Erythroblast (primary cell): ENCODE measurements around the gene DYNLT4.

Source experiments
- DNase-seq, 2 experiments: peaks; one replicate each; lab custom pipeline; 2025; lab: John Stamatoyannopoulos, UW
- GATA1 ChIP-seq: IDR thresholded peaks from 2 replicates; pipeline ENCODE4 v1.6.1; 2011; ENCODE audit warnings: low read depth, mild to moderate bottlenecking, control low read depth, low read length, moderate library complexity
- POLR2A ChIP-seq: IDR thresholded peaks from 2 replicates; pipeline ENCODE4 v1.6.1; 2011; ENCODE audit warnings: mild to moderate bottlenecking, low read length

Gene DYNLT4

DNA sequence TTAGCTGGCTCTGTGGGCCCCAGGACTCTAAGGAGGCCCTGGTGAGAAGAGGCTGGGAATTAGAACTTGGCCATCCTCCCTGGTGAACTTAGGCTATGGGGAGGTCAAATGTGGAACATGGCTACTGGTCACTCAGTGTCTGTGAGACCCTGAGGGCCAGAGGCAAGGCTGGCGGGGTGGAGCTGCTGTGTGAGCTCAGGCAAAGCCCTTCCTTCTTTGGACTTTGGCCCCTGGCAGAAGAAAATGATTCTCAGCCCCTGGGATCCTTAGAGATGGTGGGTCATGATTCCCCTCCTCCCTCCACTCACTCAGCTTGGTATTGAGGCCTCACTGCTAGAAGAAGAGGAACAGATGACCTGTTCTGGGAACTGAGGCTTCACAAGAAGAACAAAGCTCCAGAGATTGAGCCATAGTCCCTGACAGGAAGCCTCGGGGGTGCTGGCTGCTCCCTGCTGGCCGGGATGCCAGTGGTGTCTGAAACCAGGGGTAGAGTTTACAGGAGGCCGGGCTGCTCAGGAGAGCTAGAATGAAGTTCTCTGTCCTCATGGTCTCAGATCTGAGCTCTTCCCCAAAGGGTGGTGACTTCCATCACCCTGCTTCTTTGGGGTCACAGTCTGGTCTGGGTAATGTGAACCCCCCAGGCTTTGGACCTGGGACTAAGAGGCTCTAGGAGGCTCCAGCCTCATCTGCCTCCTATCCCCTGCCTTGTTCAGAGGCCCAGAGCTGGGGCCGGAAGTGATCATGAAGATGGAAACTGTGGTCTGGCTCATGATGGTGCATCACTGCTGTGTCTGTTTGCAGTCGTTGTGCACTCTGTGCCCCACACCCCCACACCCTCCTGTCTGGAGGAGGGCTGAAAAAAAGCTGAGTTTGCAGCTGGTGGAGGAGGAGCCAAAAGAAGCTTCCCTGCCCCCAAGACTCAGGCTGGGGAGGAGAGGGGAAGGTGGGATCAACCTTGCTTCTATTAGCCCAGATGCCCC lies 2.1 kb upstream of the DYNLT4 start:
- DNase-seq: peak; percentile 50 to 64
- TF ChIP-seq POLR2A (peak; percentile 70), GATA1 (no peak)

DNA sequence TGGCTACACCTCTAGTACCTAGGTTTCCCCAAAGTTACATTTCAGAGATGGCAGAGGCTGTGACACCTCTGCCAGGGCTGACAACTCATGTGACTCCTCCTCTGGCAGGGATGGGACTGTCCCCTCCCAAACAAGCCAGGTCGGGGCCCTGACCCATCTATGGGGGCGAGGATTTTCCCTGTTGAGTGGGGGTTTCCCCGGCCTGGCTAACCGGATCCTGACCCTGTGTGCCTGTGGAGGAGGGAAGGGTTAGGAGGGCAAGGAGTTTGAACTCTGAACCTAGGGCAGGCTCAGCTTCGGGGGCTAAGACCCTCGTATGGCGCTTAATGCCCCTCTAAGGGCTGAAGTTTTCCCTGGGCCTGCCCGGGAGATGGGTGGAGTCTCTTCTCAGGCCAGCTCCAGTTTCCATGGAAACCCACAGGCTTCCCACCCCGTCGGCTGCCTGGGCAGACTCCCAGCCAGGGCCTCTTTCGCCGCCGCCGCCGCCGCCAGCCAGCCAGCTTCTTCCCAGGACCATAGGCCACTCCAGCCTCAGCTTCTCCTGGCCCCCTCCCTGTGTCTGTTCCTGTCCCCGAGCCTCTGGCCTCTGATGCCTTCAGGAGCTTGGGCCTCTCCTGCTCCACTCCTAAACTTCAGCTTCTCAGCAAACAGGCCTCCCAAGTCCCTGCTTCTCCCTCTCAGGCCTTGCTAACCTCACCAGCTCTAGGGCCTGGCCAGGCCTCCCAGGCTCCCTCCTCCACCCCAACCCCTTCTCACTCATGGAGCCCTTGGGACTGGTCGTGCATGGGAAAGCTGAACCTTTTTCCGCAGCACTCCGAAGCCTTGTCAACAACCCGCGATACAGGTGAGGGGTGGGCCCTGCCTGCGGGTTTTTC lies 1.1 kb upstream of the DYNLT4 start, which contains the start of gene BTBD19:
Gene BTBD19, plus strand, starts transcription at position 461 of the 875 bp plus-strand sequence. Its CDS starts 298 bp downstream, at position 759.
- peak; percentile 76 to 84 for DNase-seq
- no peak for TF ChIP-seq GATA1
- no peak for TF ChIP-seq POLR2A

DNA sequence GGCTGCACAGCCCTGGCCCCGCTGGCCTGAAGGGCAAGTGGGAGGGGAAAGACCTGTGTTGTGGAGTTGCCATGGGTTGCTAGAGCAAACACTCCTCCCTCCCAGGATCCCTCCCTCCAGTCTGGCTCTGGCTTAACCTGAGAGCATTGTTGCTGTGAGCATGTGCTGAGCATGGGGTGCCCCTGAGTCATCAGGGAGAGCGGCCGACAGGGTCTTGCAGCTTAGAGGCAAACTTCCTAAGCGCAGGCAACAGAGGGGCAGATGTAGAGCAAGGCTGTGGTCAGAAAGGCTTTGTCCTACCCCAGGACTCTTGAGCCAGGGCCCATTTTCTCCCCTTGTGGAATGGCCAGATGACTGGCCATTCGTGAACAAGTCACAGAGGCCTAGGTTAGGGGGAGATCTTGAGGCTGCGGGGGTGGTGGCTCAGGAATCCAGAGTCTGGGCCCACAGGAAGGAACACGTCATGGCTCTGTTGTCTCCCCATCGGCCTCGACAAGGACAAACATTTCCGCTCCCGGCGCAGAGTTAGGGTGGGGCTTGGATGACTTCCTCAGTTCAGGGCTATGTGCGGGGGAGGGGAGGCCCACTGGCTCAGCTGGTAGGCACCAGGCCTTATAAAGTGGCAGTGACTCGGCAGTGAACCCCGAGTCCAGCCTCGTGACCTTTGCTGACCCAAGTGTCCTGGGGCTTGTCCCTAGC lies 362 bp upstream of the DYNLT4 start:
- peak; percentile 87 to 92 for DNase-seq
- no peak for TF ChIP-seq GATA1
- peak; percentile 76 for TF ChIP-seq POLR2A

DNA sequence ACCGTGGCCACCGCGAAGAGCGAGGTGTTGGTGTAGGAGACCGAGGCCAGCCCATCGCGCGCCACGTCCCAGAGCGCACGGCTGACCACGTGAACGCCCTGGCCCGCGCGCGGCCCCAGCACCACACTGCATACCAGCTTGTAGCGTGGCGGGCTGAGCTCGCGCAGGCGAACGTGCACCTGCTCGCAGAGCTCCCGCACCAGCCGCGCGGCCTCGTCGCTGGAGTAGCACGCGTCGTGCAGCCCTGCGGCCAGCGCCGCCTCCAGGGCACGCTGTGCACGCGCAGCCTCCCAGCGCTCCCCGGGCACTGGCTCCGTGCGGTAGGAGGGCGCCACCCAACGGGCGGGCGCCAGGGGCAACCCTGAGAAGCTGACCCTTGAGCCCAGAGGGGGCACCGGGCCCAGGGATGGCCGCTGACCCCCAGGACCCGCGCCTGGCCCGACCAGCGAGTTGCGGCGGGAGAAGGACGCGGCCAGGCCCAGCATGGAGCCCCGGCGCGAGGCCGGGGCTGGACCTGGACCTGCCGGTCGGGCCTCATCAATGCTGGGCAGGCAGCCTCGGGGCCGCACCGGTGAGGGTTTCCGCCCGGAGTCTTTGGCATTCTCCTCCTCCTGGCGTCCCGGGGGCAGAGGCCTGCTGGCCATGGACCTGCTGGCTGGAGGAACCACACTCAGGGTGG lies 987 bp downstream of the DYNLT4 start:
- TF ChIP-seq POLR2A (no peak), GATA1 (no peak)
- DNase-seq: no peak

DNA sequence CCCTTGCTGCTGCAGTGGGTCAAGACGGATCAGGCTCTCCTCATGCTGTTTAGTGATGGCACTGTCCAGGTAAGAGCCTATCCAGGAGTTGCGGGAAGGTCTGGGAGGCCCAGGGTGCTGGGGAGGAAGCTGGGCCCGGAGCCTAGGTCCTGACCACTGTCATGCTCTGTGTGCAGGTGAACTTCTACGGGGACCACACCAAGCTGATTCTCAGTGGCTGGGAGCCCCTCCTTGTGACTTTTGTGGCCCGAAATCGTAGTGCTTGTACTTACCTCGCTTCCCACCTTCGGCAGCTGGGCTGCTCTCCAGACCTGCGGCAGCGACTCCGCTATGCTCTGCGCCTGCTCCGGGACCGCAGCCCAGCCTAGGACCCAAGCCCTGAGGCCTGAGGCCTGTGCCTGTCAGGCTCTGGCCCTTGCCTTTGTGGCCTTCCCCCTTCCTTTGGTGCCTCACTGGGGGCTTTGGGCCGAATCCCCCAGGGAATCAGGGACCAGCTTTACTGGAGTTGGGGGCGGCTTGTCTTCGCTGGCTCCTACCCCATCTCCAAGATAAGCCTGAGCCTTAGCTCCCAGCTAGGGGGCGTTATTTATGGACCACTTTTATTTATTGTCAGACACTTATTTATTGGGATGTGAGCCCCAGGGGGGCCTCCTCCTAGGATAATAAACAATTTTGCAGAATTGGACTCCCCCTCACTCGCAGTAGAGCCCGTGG lies 1.7 kb downstream of the DYNLT4 start:
- DNase-seq: no peak
- TF ChIP-seq POLR2A (no peak), GATA1 (no peak)

- no peak for DNase-seq
- TF ChIP-seq POLR2A (no peak), GATA1 (no peak)
Observed at GRCh38 chr1:44803312-44804095, 3.6 kb downstream of the DYNLT4 start.

- TF ChIP-seq POLR2A (peak; percentile 6), GATA1 (no peak)
Observed at GRCh38 chr1:44803062-44803311, 4.2 kb downstream of the DYNLT4 start.

GRCh38 chr1:44802306-44803061 lies 4.7 kb downstream of the DYNLT4 start:
- peak; percentile 18 for TF ChIP-seq POLR2A
- no peak for TF ChIP-seq GATA1
- DNase-seq: no peak

More at GRCh38 chr1:44803062-44803311, 4.2 kb downstream of the DYNLT4 start:
- DNase-seq: no peak

- peak in 1 of 2 experiments; percentile 50 for DNase-seq
Observed at GRCh38 chr1:44801491-44802305, 5.5 kb downstream of the DYNLT4 start.

More at GRCh38 chr1:44801491-44802305, 5.5 kb downstream of the DYNLT4 start:
- TF ChIP-seq GATA1 (no peak), POLR2A (no peak)
